Measurements from ENCODE around the gene FOXM1. TPM values are rescaled to one million over a fixed set of nuclear protein-coding genes. Genes with fewer than 3 reads are reported as not detected.

FOXM1 gene
- total and polyA plus RNA-seq, 10 of the 15 experiments (the other 5 are each of a cell fraction or from before 2014, with no cell fraction given): 15.1 to 63.2 (median 34.2) TPM

- TF ChIP-seq, protein P1, sequence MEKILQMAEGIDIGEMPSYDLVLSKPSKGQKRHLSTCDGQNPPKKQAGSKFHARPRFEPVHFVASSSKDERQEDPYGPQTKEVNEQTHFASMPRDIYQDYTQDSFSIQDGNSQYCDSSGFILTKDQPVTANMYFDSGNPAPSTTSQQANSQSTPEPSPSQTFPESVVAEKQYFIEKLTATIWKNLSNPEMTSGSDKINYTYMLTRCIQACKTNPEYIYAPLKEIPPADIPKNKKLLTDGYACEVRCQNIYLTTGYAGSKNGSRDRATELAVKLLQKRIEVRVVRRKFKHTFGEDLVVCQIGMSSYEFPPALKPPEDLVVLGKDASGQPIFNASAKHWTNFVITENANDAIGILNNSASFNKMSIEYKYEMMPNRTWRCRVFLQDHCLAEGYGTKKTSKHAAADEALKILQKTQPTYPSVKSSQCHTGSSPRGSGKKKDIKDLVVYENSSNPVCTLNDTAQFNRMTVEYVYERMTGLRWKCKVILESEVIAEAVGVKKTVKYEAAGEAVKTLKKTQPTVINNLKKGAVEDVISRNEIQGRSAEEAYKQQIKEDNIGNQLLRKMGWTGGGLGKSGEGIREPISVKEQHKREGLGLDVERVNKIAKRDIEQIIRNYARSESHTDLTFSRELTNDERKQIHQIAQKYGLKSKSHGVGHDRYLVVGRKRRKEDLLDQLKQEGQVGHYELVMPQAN (conservative IDR thresholded peaks at IDR 0.05): peak; percentile 91
- TF ChIP-seq JUND (IDR thresholded peaks at IDR 0.05; ENCODE audit: low read depth, low read length): no peak
- TF ChIP-seq ATF2 (IDR thresholded peaks at IDR 0.05; ENCODE audit: low read length): peak; percentile 73
- TF ChIP-seq SKIL (IDR thresholded peaks at IDR 0.05; ENCODE audit: low read depth, poor library complexity, severe bottlenecking): peak; percentile 64
- TF ChIP-seq NBN (IDR thresholded peaks at IDR 0.05): peak; percentile 98
- peak; percentile 92 for TF ChIP-seq GABPA (IDR thresholded peaks at IDR 0.05; ENCODE audit: low read depth)
- TF ChIP-seq USF1 (IDR thresholded peaks at IDR 0.05; ENCODE audit: borderline replicate concordance, extremely low read length, insufficient read depth, low read depth, low read length): peak; percentile 86
- TF ChIP-seq, protein P2, sequence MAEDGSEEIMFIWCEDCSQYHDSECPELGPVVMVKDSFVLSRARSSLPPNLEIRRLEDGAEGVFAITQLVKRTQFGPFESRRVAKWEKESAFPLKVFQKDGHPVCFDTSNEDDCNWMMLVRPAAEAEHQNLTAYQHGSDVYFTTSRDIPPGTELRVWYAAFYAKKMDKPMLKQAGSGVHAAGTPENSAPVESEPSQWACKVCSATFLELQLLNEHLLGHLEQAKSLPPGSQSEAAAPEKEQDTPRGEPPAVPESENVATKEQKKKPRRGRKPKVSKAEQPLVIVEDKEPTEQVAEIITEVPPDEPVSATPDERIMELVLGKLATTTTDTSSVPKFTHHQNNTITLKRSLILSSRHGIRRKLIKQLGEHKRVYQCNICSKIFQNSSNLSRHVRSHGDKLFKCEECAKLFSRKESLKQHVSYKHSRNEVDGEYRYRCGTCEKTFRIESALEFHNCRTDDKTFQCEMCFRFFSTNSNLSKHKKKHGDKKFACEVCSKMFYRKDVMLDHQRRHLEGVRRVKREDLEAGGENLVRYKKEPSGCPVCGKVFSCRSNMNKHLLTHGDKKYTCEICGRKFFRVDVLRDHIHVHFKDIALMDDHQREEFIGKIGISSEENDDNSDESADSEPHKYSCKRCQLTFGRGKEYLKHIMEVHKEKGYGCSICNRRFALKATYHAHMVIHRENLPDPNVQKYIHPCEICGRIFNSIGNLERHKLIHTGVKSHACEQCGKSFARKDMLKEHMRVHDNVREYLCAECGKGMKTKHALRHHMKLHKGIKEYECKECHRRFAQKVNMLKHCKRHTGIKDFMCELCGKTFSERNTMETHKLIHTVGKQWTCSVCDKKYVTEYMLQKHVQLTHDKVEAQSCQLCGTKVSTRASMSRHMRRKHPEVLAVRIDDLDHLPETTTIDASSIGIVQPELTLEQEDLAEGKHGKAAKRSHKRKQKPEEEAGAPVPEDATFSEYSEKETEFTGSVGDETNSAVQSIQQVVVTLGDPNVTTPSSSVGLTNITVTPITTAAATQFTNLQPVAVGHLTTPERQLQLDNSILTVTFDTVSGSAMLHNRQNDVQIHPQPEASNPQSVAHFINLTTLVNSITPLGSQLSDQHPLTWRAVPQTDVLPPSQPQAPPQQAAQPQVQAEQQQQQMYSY (CRISPR knock-in tag; IDR thresholded peaks at IDR 0.05): no peak
- TF ChIP-seq SMARCA5 (IDR thresholded peaks at IDR 0.05): no peak
- TF ChIP-seq SPI1 (IDR thresholded peaks at IDR 0.05; ENCODE audit: borderline replicate concordance, insufficient read depth, low read depth, low read length): peak; percentile 75
- TF ChIP-seq MYB (IDR thresholded peaks at IDR 0.05; ENCODE audit: borderline replicate concordance, low read depth, low read length): no peak; the same call in 1 of the 2 replicates
- TF ChIP-seq, protein P3, sequence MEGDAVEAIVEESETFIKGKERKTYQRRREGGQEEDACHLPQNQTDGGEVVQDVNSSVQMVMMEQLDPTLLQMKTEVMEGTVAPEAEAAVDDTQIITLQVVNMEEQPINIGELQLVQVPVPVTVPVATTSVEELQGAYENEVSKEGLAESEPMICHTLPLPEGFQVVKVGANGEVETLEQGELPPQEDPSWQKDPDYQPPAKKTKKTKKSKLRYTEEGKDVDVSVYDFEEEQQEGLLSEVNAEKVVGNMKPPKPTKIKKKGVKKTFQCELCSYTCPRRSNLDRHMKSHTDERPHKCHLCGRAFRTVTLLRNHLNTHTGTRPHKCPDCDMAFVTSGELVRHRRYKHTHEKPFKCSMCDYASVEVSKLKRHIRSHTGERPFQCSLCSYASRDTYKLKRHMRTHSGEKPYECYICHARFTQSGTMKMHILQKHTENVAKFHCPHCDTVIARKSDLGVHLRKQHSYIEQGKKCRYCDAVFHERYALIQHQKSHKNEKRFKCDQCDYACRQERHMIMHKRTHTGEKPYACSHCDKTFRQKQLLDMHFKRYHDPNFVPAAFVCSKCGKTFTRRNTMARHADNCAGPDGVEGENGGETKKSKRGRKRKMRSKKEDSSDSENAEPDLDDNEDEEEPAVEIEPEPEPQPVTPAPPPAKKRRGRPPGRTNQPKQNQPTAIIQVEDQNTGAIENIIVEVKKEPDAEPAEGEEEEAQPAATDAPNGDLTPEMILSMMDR (IDR thresholded peaks at IDR 0.05 in 2 of 3, conservative IDR thresholded peaks at IDR 0.05 in 1 of 3; ENCODE audit: control insufficient read depth in 2 of 3, extremely low read depth in 1 of 3, insufficient read depth in 1 of 3, low read depth in 3 of 3, low read length in 3 of 3): no peak
- TF ChIP-seq RELA (IDR thresholded peaks at IDR 0.05; ENCODE audit: borderline replicate concordance, partially characterized antibody): peak; percentile 87
- peak; percentile 97 for TF ChIP-seq SMAD5 (IDR thresholded peaks at IDR 0.05; ENCODE audit: low read depth)
- no peak for TF ChIP-seq CBX5 (IDR thresholded peaks at IDR 0.05; ENCODE audit: low read depth)
Measured at GRCh38 chr12:2812290-2813213, 64.4 kb downstream of the FOXM1 start, which contains the start of gene ITFG2 (continued).

Measured in GM12878 (cell line).